Natural killer cell (primary cell): ENCODE data around the gene SOBP. TPM values are rescaled to one million over a fixed set of nuclear protein-coding genes. Genes with fewer than 3 reads are reported as not detected.

Source experiments
- ATAC-seq, 3 donors: fragments of 150-1000 bp in 2 of 3; fragments of 200-7000 bp in 1 of 3; cut with Tn5 transposase; 1 replicate in 1 of 3; 2 replicates in 2 of 3; pipeline ENCODE4 v1.10.0; 2021; ENCODE audit warnings: mild to moderate bottlenecking in 2 of 3, moderate library complexity in 2 of 3
- DNase-seq, 2 donors: peaks; one replicate each; pipeline versions ENCODE4 v3.0.0 to v3.0.0-alpha.2; 2013 to 2021; ENCODE audit warnings: mixed read lengths in 1 of 2
- H3K27ac ChIP-seq: one replicate; pipeline ENCODE4 v1.5.1; 2013; ENCODE audit warnings: mild to moderate bottlenecking, low read length
- H3K27me3 ChIP-seq: one replicate; pipeline ENCODE4 v1.6.1; 2013; ENCODE audit warnings: low read length; ENCODE audit not compliant: control insufficient read depth, insufficient read depth
- H3K36me3 ChIP-seq: one replicate; pipeline ENCODE4 v1.6.1; 2013; ENCODE audit warnings: low read length; ENCODE audit not compliant: control insufficient read depth, insufficient read depth
- H3K4me1 ChIP-seq: one replicate; pipeline ENCODE4 v1.6.1; 2013; ENCODE audit warnings: low read length; ENCODE audit not compliant: control insufficient read depth, insufficient read depth
- H3K4me3 ChIP-seq: one replicate; pipeline ENCODE4 v1.5.1; 2013; ENCODE audit warnings: low read length
- H3K9me3 ChIP-seq: one replicate; pipeline ENCODE4 v1.6.1; 2013; ENCODE audit warnings: low read length; ENCODE audit not compliant: control insufficient read depth, insufficient read depth
- H3K27ac Mint-ChIP-seq, 2 donors: one replicate each; pipeline ENCODE4 v1.8.0; 2022; ENCODE audit warnings: mild to moderate bottlenecking in 2 of 2, mixed read lengths in 2 of 2, moderate library complexity in 1 of 2
- H3K27me3 Mint-ChIP-seq, 2 donors: one replicate each; pipeline ENCODE4 v1.8.0; 2022; ENCODE audit warnings: low read depth in 2 of 2, mixed read lengths in 2 of 2
- H3K36me3 Mint-ChIP-seq: one replicate; pipeline ENCODE4 v1.8.0; 2022; ENCODE audit warnings: mixed read lengths
- H3K4me1 Mint-ChIP-seq, 2 donors: one replicate each; pipeline ENCODE4 v1.8.0; 2022; ENCODE audit warnings: mixed read lengths in 2 of 2
- H3K4me3 Mint-ChIP-seq: one replicate; pipeline ENCODE4 v1.8.0; 2022; ENCODE audit warnings: mild to moderate bottlenecking, moderate library complexity, mixed read lengths
- H3K9me3 Mint-ChIP-seq, 2 donors: one replicate each; pipeline ENCODE4 v1.8.0; 2022; ENCODE audit warnings: mixed read lengths in 2 of 2
- WGBS: methylation state at CpG from one replicate; pipeline ENCODE4 v1.1.7; 2013; ENCODE audit warnings: missing lambda C conversion rate; ENCODE audit not compliant: insufficient coverage; 5-methylcytosine and 5-hydroxymethylcytosine counted together
- intact Hi-C: fragments of 100-400 bp; cut with micrococcal nuclease; formaldehyde crosslinking; loops from one replicate; pipeline ENCODE4 v1.14.2; 2022
- total RNA-seq, 4 donors: library from RNA; stranded (reverse); fragments of 120-200 nt in 1 of 4; gene quantifications; one replicate each; pipeline versions ENCODE4 v1.2.3 to v1.2.4, GENCODE V29; 2013 to 2022
- TF ChIP-seq, protein P1 (sequence below): fragments of 200-600 bp; IDR thresholded peaks from one replicate; pipeline ENCODE4 v1.8.0; 2022; ENCODE audit warnings: antibody characterized with exemption

SOBP gene
- total RNA-seq, 3 donors from 2014 or later (not counting 1 experiment from before 2014, with no cell fraction given): 0.16 TPM; not detected in 1

DNA sequence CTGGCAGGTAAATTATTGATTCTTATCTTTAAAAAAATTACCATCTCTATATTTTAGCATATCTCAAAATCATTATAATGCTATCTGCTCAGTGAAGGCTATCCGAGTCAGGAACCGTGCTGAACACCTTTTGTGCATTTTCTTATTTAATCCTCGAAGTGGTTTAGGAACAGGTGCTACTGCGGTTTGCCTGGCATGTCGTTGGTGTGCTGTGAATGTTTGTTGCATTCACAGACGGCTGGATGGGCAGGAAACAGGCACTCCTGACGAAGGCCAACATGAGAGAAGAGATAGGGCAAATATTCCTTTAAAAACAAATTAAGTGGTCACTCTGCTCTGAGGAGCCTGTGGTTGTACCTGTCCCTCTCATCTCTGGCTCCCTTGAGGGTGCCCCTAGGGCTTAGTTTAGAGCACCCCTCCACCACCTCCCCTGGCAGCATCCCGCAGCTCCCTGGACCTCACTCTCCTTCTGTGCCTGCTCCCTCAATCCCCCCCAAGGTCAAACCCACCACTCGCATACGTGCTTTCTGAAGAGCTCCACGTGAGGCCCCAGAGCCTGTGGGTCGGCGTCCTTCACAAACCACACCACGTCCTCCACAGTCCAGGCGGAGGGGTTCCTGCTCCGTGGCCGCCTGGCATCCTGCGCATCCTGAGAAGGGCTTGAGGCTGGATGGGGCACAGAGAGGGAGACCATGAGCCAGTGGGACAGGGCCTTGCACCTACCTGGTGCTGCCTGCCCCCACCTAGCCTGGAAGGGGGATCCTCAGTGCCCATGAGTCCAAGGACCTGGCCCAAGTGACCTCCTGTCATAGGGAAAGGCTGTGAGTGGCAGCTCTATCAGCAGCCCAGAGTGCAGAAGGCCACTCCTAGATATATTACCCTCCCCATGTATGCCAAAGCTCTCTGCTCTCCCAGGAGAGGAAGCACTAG is 217.7 kb downstream of the SOBP start:
- H3K27me3 ChIP-seq: no peaks in the 10 kb centered on the region
- DNase-seq (no peak), ATAC-seq (no peak)
- intact Hi-C loops: no loop called here
- Mint-ChIP-seq H3K4me3 (no peak overlapping the region), H3K27ac (no peak overlapping the region), H3K36me3 (no peaks in the 10 kb centered on the region), H3K9me3 (no peaks in the 10 kb centered on the region), H3K4me1 (peaks cover 17 to 24% of the 10 kb centered on the region in 2 donors), H3K27me3 (no peaks in the 10 kb centered on the region)
- no peak overlapping the region for H3K27ac ChIP-seq
- WGBS: 94% methylated on average over 18 of the region's 18 CpGs
- H3K36me3 ChIP-seq: peaks cover 23% of the 10 kb centered on the region
- no peak overlapping the region for H3K4me3 ChIP-seq
- H3K4me1 ChIP-seq: peaks cover 22% of the 10 kb centered on the region
- TF ChIP-seq, protein P1, sequence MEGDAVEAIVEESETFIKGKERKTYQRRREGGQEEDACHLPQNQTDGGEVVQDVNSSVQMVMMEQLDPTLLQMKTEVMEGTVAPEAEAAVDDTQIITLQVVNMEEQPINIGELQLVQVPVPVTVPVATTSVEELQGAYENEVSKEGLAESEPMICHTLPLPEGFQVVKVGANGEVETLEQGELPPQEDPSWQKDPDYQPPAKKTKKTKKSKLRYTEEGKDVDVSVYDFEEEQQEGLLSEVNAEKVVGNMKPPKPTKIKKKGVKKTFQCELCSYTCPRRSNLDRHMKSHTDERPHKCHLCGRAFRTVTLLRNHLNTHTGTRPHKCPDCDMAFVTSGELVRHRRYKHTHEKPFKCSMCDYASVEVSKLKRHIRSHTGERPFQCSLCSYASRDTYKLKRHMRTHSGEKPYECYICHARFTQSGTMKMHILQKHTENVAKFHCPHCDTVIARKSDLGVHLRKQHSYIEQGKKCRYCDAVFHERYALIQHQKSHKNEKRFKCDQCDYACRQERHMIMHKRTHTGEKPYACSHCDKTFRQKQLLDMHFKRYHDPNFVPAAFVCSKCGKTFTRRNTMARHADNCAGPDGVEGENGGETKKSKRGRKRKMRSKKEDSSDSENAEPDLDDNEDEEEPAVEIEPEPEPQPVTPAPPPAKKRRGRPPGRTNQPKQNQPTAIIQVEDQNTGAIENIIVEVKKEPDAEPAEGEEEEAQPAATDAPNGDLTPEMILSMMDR: no peak
- no peaks in the 10 kb centered on the region for H3K9me3 ChIP-seq

DNA sequence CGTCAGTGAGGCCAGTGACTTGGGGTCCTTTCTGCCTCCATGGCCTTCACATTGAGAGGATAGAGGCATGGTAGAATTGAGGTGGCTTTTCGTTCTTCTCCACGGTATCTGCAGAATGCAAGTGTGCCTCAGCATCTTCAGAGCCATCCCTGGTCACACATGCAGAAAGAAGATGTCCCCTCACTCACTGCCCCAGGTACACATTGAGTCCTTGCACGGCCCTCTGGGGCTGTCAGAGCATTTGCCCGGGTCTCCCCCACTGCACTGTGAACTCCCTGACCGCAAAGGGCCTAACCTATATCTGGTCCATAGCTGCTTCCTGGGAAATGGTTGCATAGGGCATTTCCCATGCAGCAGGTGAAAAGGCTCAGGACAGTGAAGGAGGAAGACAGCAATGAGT is 218.5 kb downstream of the SOBP start:
- intact Hi-C loops: no loop called here
- Mint-ChIP-seq H3K4me3 (no peak overlapping the region), H3K27ac (no peak overlapping the region), H3K9me3 (no peaks in the 10 kb centered on the region), H3K27me3 (no peaks in the 10 kb centered on the region), H3K4me1 (peaks cover 25 to 32% of the 10 kb centered on the region in 2 donors), H3K36me3 (no peaks in the 10 kb centered on the region)
- DNase-seq: no peak
- H3K4me1 ChIP-seq: peaks cover 30% of the 10 kb centered on the region
- WGBS: 87% methylated on average over 6 of the region's 6 CpGs
- no peak for ATAC-seq
- no peak overlapping the region for H3K27ac ChIP-seq
- no peaks in the 10 kb centered on the region for H3K27me3 ChIP-seq
- no peaks in the 10 kb centered on the region for H3K9me3 ChIP-seq
- H3K36me3 ChIP-seq: peaks cover 23% of the 10 kb centered on the region
- H3K4me3 ChIP-seq: no peak overlapping the region
- TF ChIP-seq, protein P1: no peak

DNA sequence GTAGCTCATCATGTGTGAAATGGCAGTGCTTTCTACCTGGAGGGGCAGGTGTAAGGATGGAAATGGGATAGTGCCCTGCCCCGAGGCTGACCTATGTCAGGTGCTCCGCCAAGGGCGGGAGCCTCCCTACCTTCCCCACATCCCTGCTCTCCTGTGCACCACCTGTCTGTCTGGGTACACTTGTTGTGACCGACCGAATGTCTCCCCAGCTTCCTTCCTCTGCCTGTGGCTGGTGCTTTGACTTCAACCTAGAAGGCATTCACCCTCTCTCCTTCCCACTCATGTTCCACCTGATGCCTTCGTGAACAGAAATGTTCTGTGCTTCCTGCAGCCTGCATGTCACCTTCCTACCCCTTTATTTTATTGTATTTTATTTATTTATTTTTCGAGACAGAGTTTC is 219.4 kb downstream of the SOBP start:
- Mint-ChIP-seq H3K27ac (no peak overlapping the region), H3K4me1 (peaks cover 32 to 37% of the 10 kb centered on the region in 2 donors), H3K4me3 (no peak overlapping the region), H3K36me3 (no peaks in the 10 kb centered on the region), H3K9me3 (no peaks in the 10 kb centered on the region), H3K27me3 (no peaks in the 10 kb centered on the region)
- Histone ChIP-seq H3K27me3 (no peaks in the 10 kb centered on the region), H3K27ac (no peak overlapping the region), H3K9me3 (no peaks in the 10 kb centered on the region), H3K4me1 (peaks cover 39% of the 10 kb centered on the region), H3K4me3 (no peak overlapping the region), H3K36me3 (peaks cover 21% of the 10 kb centered on the region)
- WGBS: 84% methylated on average over 6 of the region's 7 CpGs
- peak in 1 of 2 donors; percentile 45 for DNase-seq
- ATAC-seq: no peak
- intact Hi-C loops: no loop called here
- TF ChIP-seq, protein P1: no peak

Other genes starting within 250 kb of the SOBP start
- 10 to 100 TPM; 11.2 to 15.5 (median 14.2) TPM for gene PDSS2, start 30.6 kb upstream of the SOBP start, total RNA-seq